ENCODE measurements around the gene CFAP70.

DNA sequence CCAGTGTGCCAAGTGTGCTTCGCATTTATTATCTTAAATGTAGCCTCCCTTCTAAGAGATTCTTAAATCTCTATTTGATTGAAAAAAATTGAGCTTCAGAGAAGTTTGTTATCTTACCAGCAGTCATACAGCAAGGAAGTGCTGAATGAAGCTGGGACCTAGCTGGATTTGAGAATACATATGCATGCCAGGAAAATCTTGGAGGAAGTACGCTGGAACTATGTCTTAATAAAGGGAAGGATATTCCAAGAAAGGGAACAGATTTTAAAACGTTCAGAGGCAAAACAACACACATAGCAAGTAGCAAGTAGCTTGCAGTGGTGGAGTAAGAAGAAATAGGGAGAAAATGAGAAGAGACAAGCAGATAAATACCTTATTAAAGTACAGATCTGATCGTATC lies 1.5 kb downstream of the CFAP70 start:
- TF ChIP-seq, protein P1, sequence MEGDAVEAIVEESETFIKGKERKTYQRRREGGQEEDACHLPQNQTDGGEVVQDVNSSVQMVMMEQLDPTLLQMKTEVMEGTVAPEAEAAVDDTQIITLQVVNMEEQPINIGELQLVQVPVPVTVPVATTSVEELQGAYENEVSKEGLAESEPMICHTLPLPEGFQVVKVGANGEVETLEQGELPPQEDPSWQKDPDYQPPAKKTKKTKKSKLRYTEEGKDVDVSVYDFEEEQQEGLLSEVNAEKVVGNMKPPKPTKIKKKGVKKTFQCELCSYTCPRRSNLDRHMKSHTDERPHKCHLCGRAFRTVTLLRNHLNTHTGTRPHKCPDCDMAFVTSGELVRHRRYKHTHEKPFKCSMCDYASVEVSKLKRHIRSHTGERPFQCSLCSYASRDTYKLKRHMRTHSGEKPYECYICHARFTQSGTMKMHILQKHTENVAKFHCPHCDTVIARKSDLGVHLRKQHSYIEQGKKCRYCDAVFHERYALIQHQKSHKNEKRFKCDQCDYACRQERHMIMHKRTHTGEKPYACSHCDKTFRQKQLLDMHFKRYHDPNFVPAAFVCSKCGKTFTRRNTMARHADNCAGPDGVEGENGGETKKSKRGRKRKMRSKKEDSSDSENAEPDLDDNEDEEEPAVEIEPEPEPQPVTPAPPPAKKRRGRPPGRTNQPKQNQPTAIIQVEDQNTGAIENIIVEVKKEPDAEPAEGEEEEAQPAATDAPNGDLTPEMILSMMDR (IDR thresholded peaks at IDR 0.05): no peak
- TF ChIP-seq POLR2A (IDR thresholded peaks at IDR 0.05): no peak
